HG03064 (cell line): ENCODE measurements around the gene CWH43.
A peak's percentile ranks its signal among the peaks of the same experiment; 100 is the strongest.
"Not testable (repeated sequence)": the region's sequence is repeated elsewhere in the genome, so short reads cannot be mapped to it uniquely, and the experiment has no call there.

Experiments
- ATAC-seq: cut with Tn5 transposase; IDR thresholded peaks from one replicate; pipeline ENCODE4 v1.9.1; 2021; ENCODE audit warnings: low read depth; ENCODE audit not compliant: unreplicated experiment

The CWH43 gene

DNA sequence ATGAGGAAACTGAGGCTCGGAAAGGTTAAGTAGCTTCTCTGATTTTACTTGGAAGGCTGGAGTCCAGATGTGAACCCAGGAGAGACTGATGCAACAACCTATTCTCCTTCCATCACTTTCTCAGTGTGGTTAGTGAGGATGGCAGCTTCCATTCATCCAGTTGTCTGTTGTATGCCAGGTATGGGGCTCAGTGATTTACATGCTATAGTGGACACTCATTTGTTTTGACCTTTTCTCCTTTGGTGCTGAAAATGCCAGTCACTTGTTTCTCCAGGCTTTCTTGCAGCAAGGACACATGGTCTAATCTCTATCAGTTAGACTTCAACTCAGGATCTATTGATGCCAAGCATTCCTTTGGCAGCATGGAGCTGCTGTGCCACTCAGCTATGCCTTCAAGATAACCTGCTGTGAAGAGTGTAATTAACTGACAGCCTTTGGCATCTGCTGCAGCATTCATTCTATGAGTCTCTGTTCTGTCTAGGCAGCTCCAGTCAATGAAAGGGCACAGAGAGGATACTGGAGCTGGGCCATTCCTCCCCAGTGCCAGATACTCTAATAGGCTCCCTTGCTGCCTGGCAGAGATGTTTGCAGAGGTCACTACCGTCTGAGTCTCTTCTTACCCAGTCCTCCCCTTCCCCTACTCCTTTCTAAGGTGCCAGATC, 11.0 kb upstream of the CWH43 start:
- no peak for ATAC-seq

DNA sequence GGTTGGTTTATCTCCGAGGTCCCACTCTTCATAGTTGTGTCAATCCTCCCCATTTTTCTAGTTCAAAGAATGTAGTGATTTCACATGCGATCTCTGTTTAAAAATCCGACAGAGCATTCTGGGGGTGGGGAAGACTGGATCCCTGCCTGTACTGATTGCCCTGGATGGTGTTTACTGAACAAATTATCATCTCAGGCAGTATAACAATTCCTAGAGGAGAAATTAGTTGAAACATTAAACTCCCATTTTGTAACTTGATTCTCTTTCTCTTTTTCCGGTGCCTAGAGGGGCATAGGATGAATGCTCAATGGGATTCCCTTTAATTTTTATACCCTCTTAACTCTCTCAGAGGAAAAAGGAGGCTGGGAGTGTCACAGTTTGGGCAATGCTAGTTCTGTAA, 10.0 kb upstream of the CWH43 start:
- ATAC-seq, result no peak

DNA sequence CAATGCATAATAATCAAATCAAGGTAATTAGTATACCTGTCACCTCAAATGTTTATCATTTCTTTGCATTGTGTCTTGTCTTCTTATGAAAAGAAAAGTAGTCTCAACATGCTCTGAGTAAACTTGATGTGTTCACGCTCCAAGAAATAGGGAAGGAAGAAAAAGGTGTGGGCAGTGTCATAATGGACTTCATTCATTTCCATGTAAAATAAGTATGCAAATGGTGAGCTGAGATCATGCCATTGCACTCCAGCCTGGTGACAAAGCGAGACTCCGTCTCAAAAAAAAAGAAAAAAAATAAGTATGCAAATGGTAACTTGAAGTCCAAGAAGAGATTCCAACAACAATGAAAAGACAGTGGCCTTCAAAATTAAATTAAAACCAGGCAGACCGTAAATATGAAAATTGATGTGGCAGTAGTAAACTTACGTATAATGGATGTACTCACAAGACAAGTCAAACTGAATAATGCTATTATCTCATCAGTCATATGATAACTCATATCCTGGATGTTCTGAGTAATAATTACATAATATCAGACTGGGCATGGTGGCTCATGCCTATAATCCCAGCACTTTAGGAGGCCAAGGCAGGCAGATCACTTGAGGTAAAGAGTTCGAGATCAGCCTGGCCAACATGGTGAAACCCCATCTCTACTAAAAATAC, 6.0 kb upstream of the CWH43 start:
- ATAC-seq, result no peak

DNA sequence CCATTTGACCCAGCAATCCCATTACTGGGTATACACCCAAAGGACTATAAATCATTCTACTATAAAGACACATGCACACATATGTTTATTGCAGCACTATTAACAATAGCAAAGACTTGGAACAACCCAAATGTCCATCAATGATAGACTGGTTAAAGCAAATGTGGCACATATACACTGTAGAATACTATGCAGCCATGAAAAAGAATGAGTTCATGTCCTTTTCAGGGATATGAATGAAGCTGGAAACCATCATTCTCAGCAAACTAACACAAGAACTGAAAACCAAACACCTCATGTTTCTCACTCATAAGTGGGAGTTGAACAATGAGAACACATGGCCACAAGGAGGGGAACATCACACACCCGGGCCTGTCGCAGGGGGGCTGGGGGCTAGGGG, 2.1 kb upstream of the CWH43 start:
- not testable (repeated sequence) for ATAC-seq

DNA sequence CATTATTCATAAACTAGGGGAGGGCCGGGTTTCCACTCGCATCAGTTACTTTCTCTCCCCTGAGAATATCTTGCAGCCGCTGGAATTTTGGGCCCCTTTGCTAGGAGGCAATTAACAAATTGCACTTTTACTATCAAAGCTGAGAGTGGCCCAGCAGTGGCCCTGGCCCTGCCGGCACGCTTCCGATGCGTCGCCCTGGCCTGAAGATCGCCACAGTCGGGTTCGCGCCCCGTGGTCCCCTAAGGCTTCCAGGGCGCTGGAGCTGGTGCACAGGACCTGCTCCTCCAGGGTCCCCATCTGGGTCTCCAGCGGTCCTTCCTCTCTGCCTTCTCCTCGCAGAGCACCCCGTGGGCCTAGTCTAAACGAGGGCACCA, 486 bp upstream of the CWH43 start:
- ATAC-seq, result no peak

DNA sequence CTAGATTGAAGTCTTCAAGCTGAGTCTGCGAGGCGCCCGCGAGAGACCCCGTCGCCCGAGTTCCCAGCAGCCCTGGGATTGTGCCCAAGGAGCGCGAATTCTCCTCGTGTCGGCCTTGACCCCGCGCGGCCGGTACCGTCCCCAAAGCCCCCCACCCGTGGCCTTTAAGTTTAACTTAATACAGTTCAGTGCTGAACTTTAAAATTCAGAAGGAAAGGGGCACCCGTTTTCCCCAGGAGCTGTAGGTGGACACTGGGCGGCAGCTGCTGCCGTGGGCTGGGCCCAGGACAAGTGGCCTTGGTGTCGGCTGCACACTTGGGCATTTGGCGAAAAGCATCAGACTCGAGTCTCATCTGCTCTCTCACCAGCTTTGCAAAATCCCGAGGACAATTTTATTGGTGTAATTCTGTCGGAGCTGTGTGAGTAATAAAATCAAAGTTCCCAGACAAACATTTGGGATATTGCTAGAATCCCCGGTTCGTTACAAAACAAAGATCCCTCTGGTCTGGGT, 634 bp downstream of the CWH43 start:
- no peak for ATAC-seq

DNA sequence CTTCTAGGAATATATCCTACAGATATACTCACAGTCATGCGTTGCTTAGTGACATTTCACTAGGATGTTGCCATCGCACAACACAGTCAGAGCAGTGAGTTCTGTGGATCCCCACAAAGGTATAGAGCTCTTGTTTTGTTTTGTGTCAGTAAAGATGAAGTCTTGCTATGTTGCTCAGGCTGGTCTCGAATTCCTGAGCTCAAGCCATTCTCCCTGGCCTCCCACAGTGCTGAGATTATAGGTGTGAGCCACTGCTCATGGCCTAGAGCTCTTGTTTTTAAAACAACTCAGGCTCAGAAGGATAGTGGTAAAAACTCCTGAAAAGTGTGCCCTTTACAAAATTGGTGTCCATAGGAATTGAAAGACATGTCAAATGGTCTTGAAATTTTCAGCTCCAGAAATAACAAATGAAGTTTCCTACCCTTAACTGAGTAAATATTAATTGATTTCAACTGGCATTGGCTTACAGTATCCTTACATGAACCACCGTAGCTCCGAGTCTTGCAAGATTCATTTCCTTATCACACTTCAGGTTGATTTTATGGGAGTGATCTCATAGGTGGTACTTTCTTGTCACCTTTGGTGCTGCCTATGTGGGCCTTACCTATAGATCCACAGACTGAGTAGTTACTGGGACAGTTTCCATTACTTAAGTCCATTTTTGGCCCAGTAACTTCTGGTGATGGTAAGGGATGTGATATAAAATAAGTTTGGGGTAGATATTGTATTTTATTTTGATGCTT, 3.6 kb downstream of the CWH43 start:
- no peak for ATAC-seq

DNA sequence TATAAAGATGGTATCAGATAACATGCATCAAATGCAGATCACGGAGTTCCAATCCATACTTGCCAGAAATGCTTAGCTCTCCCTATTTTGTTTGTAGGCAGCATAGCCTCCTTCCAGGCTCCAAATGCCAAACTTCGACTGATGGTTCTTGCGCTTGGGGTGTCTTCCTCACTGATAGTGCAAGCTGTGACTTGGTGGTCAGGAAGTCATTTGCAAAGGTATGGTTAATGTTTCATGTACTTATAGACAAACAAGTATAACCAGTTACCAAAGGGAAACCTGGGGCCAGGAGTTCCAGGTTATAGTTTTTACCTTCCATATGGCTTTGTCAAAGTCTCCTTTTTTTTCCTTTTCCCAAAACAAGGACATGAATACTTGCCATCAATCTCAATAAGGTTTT, 5.3 kb downstream of the CWH43 start:
- ATAC-seq, result no peak

DNA sequence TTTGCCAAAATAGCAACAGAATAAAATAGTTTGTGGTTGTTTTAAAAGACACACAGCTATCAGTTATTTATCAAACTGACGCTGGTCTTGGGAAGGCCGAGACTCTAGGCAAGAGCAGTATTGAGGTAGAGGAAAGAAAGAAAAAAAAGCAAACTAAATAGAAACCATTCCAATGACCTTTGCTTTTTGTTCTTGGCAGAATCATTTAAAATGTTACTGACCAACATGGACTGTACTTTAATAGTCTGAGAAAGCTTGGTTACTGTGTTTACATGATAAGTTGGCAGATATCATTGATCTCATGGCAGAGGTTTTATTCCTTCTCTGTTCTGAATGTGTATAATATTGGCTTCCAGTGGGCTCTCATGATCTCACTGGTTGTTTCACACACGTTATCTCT, 11.9 kb downstream of the CWH43 start:
- no peak for ATAC-seq

DNA sequence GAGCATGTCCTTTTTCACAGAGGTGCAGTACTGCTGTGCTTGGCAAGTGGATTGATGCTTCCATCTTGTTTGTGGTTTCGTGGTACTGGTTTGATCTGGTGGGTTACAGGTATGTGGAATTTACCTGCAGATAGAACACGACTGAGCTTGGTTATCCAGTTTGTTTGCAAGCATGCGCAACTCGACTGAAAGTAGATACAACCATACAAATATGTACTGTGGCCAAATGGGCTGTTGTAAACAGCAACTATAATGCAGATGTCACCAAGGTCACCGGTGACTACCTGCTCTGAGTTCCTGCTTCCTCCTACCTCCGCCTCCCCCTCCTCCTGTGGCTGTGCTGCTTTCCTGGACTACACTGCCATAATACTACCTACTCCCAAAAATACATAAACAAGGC, 12.4 kb downstream of the CWH43 start:
- ATAC-seq, result no peak

DNA sequence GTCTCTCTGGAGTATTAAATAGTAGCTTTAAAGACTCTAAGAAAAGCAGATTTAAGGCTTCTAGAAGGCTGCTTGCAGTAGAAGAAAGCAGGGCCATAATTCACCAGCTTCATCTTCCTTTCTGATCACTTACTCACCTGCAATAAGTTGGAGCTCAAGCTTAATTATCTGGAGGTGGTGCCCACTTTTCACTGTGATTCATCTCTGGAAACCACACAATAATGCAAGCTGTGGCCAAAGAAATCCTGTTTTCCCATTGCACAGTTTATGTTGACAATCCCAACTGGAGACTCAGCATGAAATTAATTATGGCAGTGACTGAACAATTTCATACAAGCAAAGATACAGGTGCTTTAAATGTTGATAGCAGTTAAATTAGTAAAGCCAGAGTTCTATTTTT, 14.7 kb downstream of the CWH43 start:
- ATAC-seq, result no peak

DNA sequence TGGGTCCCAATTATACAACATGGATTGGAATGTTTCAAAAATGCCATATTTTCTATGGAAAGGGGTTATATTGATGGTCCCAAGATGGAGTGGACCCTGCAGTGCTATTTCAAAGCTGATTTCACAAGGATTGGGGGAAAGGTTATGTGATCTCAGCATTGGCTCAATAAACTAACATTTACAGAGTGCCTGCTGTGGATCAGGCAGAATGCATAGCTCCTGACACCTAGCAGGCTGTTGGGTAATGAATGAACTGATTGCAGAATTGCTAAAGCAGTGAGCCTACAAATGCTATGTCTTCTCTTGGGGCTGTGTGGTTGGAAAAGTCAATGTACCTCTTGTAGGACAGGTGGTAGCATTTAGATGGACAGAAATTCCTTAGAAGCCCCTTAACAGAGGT, 16.9 kb downstream of the CWH43 start:
- ATAC-seq, result no peak

DNA sequence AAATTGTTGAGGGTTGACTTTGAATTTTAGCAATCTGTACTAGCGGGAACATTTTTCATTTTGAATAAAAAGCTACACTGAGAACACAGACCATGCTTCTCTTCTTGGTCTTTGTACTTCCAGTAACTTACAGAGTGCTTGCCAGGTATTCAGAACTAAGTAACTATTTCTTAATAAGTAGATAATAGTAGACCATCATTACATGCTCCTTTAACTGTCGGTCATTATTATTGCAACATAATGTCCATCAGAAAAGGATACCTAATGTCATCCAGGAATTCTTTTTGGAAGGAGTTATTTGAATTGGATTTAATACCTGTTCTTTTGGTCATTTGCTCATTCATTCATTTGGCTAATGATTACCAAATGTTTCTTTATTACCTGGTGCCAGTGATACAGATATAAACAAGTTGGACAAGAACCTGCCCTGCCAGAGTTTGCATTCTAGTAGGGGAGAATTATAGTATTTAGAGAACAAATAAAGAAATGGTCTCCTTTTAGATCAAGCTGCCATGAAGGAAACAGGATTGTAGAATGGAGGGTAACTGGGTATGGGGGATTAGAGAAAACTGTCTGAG, 32.7 kb downstream of the CWH43 start:
- no peak for ATAC-seq

DNA sequence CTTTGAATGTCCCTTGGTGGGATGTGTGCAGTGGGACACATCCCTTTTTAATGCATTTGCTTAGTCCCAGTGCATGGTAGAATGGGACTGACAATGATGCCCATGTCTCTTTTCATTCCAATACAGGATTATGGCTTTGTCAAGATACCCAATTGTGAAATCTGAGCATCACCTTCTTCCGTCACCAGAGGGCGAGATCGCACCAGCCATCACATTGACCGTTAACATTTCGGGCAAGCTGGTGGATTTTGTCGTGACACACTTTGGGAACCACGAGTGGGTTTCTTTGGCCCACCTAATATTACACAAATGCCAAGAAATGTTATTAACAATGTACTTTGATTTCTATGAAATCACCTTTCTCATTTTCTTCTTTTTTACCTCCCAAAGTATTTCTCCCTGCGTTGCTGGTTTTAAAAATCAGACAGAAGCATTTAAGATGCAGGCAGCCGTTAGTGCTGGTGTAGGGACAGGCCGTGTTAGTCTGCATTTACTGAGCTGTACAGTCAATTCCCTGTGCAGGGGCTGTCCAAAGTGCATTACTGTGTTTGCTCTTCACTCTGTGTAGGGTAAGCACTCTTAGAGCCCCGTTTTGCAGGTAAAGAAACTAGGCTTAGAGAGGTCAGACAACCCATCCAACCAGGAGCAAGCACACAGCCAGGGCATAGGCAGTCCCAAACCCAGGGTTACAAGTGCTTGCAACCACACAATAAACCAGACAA, 46.5 kb downstream of the CWH43 start:
- no peak for ATAC-seq

DNA sequence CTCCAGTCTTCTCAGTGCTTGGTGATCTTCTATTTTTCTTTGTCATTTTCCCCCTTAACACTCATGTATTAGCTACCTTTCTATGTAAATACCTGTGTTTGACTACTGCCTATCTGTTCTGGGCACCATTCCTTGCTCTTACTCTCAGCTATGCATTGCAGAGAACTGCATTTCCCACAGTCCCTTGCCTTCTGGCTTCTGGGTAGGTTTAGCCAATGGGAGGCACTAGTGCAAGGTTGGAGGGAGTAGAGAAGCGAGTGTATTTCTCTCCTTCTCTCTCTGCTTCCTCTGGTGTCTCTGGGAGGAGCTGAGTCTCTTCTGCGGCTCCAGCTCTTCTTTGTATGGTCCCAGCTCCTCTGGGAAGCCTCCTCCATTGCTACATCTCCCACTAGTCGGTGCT, 50.5 kb downstream of the CWH43 start:
- no peak for ATAC-seq

DNA sequence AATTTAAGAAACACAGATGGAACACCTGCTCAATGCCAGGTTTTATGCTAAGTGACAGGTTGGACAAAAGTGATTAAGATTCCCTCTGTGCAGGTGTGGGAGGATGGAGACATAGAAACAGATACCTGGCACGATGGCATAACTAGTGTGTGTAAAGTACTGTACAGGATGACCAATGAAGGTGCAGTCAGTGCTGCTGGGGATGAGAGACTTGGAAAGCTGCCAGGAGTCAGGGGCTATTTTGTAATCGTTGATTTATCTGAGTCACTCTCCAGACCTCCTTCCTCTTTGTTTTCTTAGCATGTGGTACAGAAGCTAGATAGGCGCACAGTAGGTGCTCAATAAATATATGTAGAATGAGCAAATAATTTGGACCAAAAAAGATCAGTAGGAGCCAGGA, 58.2 kb downstream of the CWH43 start:
- ATAC-seq, result no peak

DNA sequence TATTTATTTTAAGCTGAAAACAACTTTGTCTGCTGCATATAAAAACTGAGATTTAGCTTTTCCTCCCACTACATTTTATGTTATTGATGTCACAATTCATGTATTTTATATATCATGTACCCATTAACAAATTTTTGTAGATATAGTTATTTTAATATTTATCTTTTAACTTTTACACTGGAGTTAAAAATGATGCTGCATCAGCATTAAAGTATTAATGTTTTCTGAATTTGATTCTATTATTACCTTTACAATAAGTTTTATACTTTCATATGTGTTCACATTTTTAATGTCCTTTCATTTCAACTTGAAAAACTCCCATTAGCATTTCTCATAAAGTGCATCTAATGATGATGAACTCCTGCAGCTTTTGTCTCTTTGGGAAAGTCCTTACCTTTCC, 72.2 kb downstream of the CWH43 start:
- no peak for ATAC-seq

DNA sequence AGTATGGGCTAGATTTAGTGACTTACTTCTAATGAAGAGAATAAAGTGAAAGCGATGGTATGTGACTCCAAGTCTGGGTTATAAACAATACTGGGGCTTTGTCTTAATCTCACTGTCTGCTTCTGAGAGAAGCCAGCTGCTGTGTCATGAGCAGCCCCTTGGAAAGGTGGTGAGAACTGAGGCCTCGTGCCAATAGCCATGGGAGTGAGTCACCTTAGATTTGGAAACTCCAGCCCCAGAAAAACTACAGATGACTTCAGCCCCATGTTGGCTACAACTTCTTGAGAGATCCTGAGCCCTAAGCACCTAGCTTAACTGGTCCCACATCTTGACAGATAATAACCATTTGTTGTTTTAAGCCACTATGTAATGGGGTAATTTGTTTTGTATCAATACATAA, 77.6 kb downstream of the CWH43 start:
- no peak for ATAC-seq

DNA sequence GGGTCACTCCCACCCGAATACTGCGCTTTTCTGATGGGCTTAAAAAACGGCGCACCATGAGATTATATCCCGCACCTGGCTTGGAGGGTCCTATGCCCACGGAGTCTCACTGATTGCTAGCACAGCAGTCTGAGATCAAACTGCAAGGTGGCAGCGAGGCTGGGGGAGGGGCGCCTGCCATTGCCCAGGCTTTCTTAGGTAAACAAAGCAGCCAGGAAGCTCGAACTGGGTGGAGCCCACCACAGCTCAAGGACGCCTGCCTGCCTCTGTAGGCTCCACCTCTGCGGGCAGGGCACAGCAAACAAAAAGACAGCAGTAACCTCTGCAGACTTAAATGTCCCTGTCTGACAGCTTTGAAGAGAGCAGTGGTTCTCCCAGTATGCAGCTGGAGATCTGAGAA, 86.1 kb downstream of the CWH43 start:
- ATAC-seq, result not testable (repeated sequence)

DNA sequence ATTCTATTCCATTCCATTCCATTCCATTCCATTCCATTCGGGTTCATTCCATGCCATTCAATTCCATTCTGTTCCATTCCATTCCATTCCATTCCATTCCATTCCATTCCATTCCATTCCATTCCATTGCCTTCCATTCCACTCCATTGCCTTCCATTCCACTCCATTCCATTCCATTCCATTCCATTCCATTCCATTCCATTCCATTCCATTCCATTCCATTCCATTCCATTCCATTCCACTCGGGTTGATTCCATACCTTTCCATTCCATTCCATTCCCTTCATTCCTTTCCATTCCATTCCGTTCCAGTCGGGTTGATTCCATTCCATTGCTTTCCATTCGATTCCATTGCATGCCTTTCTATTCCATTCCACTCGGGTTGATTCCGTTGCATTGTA, 105.8 kb downstream of the CWH43 start:
- not testable (repeated sequence) for ATAC-seq

DNA sequence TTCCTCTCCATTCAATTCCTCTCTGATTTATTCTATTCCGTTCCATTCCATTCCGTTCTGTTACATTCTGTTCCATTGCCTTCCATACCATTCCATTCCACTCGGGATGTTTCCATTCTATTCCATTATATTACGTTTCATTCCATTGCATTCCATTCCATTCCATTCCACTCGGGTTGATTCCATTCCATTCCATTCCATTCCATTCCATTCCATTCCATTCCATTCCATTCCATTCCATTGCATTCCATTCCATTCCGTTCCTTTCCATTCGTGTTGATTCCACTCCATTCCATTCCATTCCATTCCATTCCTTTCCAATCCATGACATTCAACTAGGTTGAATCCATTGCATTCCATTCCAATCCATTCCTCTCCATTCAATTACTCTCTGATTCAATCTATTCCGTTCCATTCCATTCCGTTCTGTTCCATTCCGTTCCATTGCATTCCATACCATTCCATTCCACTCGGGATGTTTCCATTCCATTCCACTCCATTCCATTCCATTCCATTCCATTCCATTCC, 106.6 kb downstream of the CWH43 start:
- peak; percentile 38 for ATAC-seq
